Stimulated activated CD8-positive, alpha-beta memory T cell treated with anti-CD3 and anti-CD28 coated beads, Interleukin-12 subunit alpha, Interleukin-12 subunit beta, amount 100 ng/mL, for 1 hour (primary cell): Measurements from ENCODE around the gene ADAMTS3.

Source experiments
- DNase-seq: peaks from one replicate; pipeline ENCODE4 v3.0.0-alpha.2; 2020; ENCODE audit warnings: low read depth

Gene ADAMTS3

GRCh38 chr4:72568959-72569718, at the start of gene ADAMTS3:
TSS of gene ADAMTS3 (minus strand) at chr4:72569221. CDS start at chr4:72568762, 459 bp downstream.
- no peak for DNase-seq

GRCh38 chr4:72613959-72614358, 44.9 kb upstream of the ADAMTS3 start:
- no peak for DNase-seq

DNA sequence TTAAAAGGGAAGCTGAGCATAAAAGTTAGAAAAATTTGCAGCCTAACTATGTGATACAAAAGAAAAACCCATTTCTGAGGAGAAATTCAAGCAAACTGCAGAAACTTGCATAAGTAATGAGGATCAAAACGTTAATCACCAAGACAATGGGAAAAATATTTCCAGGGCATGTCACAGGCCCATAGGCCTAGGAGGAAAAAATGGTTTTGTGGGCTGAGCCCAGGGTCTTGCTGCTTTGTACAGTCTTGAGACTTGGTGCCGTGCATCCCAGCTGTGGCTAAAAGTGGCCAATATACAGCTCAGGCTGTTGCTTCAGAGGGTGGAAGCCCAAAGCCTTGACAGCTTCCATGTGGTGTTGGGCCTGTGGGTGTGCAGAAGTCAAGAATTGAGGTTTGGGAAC, 37.7 kb upstream of the ADAMTS3 start:
- no peak for DNase-seq

- no peak for DNase-seq
Observed at GRCh38 chr4:72604324-72604723, 35.3 kb upstream of the ADAMTS3 start.

- DNase-seq: no peak
Observed at GRCh38 chr4:72602396-72603376, 33.7 kb upstream of the ADAMTS3 start.

GRCh38 chr4:72591547-72592454, 22.8 kb upstream of the ADAMTS3 start:
- DNase-seq: no peak

- no peak for DNase-seq
Observed at GRCh38 chr4:72587334-72587733, 18.3 kb upstream of the ADAMTS3 start.

DNA sequence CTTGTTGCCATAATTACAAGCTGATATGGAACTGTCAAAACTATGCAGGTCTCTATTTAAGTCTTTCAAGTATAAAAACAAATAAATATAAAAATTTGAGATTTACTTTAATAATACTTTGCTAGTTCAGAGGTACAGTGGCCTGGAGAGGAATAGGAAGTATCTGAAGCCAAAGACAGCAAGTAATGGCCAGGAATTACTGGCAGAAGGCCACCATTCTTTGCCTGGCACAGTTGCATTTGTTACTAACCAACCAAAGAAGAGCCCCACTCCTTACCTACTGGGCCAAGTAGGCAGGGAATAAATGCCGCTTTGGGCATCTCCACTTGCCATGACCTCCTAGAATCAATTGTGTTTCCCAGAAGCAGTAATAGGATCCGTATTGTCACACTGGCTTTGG, 13.8 kb upstream of the ADAMTS3 start:
- no peak for DNase-seq

DNA sequence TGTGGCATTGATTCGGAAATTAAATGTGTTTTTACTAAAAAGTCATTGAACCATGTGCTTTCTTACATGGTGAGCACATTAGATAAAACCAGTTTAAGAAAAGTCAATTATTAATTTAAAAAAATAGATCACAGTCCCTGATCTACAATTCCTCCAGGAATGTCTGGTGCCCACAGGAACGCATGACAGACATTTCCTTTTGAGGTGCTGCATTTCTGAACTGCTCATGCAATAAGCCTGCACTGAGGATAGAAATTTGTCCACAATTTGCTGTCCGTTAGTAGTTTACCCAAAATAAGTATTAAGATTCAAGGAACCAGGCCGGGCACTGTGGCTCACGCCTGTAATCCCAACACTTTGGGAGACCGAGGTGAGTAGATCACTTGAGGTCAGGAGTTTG, 8.2 kb upstream of the ADAMTS3 start:
- no peak for DNase-seq

- no peak for DNase-seq
Observed at GRCh38 chr4:72571337-72571736, 2.3 kb upstream of the ADAMTS3 start.

GRCh38 chr4:72569719-72570235, 756 bp upstream of the ADAMTS3 start:
- no peak for DNase-seq

- no peak for DNase-seq
Observed at GRCh38 chr4:72567821-72568675, 973 bp downstream of the ADAMTS3 start.

GRCh38 chr4:72567036-72567435, 2.0 kb downstream of the ADAMTS3 start:
- DNase-seq: no peak

DNA sequence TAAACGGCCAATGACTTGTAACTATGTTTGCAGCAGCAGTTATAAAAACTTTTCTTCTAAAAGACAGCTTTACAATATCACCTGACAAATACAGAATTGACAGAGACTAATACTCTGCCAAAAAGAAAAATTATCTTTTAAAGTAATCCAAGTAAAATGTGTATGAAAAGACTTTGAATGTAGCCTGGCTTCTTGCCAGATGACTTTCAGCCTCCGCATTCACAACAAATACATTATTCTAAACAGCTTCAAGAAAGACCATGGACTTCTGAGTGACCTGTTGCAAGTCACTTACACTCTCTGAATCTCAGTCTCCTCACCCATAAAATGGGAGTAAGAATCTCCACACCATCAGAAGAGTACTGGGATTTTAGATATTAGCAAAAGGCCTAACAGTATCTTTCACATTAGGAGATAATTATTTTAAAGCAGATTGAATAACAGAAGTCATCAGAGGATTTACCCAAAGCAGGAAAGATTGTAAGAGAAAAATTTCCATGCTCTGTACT, 2.5 kb downstream of the ADAMTS3 start:
- DNase-seq: no peak

GRCh38 chr4:72564789-72565188, 4.2 kb downstream of the ADAMTS3 start:
- no peak for DNase-seq

- no peak for DNase-seq
Observed at GRCh38 chr4:72564184-72564583, 4.8 kb downstream of the ADAMTS3 start.

DNA sequence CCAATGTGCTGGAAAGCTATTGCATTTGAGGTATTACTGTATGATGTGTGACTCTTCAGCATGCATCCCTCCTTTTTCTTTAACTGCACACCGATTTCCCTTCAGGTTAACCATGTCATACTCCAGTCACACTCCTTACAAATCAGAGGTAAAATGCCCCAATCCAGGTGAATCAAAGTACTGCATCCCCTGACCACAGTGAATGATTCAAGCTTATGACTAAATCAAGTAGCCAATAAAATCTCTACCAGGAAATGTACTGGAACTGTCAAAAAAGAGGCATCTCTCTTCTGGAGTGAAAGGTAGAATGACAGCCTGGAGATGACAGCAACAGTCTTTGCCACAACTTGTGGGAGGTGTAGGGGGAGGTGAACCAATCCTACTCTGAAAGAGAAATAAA, 10.4 kb downstream of the ADAMTS3 start:
- no peak for DNase-seq

DNA sequence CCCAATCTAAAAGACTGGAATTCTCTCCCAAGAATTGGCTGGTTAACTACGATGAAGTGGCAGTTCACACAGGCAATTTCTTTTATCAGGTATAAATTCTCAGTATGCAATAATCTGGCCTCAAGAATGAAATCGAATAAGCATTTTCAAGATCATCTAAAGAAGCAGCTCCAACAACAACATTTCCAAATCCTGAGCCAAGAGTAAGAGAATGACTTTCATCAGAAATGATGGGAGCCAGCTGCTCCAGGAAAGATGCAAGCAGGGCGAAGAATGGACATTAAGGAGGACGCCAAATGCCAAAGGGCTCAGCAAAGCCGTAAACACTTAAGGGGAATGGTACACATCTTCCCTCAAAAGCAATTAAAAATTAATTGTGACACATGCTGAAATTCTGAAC, 12.0 kb downstream of the ADAMTS3 start:
- no peak for DNase-seq

DNA sequence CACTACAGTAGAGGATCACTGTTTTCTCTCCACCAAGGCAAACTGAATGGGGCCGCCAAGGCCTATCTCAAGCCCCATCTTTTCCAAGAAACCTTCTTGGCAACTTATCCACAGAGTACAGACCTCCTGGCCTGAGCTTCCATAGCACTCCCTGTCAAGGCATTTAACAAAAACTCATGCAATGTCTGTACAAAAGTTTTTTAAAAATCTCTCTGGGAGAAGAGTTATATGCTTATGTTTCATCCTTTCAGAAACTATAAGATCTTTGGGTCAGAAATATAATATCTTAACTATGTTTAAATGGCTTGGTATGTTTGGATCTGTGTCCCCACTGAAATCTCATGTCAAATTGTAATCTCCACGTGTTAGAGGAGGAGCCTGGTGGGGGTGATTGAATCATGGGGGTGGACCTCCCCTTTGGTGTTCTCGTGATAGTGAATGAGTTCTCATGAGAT, 13.6 kb downstream of the ADAMTS3 start:
- no peak for DNase-seq

- DNase-seq: no peak
Observed at GRCh38 chr4:72553540-72554337, 15.3 kb downstream of the ADAMTS3 start.
